NCI-H1417 treated with DMSO at 0.1 percent for 48 hours (cell line): ENCODE data around the gene GPR35.

Source experiments
- DNase-seq: peaks from one replicate; lab custom pipeline; 2025; lab: John Stamatoyannopoulos, UW

GPR35 gene

DNA sequence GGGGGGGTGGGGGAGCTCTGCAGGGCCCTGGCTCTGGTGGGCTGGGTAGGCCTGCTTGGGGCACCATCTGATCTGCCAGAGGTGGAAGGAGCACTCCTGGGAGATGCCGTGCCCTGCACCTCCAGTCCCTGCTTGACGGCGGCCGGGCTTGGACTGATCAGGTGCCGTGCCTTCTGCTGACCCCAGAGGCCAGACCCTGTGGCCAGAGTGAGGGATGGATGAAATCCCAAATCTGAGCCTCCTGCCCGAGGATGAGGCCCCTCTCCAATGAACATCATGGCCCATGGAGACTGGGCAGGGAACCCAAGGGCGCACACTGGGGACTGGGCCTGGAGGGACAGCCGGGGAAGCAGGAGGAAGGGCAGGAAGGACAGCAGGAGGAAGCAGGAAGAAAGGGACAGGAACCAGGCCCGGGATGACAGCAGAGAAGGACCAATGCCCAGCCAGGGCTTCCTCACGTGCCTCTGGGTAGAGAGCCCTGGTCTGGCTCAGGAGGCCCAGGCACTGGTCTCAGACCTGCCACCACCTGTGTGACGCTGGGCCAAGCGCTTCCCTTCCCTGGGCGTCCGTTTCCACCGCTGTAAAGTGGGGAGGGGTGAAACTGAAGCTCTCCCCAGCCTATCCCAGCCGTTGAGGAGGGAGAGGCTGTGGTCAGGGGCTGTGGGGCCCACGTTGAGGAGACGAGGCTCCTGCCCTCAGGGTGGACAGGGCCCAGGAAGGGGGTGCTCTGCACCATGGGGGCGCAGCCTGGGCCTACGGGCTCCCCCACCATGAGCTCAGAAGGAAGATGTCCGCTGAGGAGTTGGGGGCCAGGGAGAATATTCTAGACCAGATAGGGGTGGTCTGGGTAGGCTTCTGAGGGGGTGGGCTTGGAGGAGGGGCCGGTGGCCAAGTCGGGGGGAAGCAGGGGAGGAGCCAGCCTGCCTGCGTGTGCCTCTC is 1.0 kb upstream of the GPR35 start:
- no peak for DNase-seq

DNA sequence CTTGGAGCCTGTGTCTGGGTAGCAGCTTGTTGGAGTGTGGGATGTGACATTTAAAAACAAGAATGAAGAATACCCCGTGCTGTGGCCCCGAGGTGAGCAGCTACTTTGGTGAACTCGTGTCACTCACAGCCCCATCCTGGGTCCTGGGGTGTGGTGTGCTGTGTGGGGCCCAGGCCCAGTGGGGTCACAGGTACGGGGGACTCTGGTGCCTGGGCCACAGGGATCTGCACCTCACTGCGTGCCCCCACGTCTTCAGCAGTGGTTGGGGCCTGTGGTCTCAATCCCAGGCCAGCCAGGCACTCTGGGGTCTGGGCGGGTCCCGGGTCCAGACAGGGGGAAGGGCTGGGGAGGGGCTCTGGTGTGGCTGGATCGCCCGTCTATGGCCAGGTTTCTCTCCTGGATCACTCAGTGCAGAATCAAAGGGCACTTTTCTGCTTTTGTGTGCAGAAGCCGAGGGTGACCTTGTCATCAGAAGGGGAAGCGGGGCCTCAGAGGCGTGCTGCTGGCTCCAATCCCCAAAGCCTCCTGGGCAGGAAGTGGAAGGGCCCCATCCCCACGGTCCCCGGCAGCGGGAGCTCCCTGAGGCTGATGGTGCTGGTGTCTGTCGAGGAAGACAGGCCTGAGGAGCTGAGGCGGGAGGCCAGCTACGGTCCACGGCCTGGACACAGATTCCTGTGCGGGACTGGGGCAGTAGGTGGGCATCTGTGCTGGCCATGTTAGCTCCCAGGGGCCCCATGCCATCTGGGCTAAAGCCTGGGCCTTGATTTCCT is 1.4 kb downstream of the GPR35 start:
- no peak for DNase-seq

- DNase-seq: no peak
Measured at GRCh38 chr2:240627736-240628506, 2.6 kb downstream of the GPR35 start.

DNA sequence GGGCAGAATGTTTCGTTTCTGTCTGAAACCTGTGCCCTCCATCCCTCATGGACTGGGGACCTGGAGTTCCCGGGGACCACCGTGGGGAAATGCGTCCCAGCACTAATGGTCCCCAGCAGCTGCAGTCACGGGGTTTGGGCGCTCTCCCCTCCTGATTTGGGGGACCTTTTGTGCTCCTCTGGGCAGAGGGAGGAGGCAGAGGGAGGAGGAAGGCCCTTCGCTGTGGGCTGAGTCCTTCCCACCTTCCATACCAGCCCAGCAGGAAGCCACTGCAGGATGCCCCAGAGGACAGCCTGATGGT is 3.2 kb downstream of the GPR35 start:
- no peak for DNase-seq

DNA sequence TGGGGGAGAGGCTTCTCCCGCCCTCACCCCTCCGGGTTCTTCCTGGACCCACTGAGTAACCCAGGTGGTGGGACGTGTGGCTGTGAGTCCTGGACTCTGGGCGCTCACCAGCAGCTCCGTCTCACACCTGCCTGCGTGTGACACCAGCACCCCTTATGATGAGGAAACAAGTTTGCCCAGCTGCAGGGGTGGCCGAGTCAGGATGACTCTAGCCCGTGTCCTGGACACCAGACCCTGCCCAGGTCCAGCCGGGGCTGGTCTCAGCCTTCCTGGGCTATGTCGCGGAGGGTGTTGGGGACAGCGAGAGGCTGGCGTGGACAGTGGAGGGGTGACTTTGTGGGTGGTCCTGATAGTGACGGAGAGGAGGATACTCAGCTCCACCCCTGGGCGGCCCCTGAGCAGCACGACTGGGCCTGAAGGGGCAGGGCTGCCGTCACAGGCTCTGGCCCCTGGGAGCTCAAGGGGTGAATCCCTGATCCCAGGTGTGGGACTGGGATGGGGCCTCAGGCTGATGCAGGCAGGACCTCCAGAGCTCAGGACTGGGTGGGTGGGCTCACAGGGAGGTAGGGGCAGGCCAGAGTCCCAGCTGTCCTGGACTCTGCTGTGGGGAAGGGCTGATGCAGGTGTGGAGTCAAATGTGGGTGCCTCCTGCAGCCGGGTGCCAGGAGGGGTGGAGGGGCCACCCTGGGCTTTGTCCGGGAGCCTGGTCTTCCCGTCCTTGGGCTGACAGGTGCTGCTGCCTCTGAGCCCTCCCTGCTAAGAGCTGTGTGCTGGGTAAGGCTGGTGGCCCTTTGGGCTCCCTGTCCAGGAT is 3.7 kb downstream of the GPR35 start:
- no peak for DNase-seq

GRCh38 chr2:240629619-240629967 is 4.3 kb downstream of the GPR35 start:
- no peak for DNase-seq

DNA sequence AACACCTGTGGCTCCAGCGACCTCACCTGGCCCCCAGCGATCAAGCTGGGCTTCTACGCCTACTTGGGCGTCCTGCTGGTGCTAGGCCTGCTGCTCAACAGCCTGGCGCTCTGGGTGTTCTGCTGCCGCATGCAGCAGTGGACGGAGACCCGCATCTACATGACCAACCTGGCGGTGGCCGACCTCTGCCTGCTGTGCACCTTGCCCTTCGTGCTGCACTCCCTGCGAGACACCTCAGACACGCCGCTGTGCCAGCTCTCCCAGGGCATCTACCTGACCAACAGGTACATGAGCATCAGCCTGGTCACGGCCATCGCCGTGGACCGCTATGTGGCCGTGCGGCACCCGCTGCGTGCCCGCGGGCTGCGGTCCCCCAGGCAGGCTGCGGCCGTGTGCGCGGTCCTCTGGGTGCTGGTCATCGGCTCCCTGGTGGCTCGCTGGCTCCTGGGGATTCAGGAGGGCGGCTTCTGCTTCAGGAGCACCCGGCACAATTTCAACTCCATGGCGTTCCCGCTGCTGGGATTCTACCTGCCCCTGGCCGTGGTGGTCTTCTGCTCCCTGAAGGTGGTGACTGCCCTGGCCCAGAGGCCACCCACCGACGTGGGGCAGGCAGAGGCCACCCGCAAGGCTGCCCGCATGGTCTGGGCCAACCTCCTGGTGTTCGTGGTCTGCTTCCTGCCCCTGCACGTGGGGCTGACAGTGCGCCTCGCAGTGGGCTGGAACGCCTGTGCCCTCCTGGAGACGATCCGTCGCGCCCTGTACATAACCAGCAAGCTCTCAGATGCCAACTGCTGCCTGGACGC is 4.9 kb downstream of the GPR35 start:
- DNase-seq: no peak

DNA sequence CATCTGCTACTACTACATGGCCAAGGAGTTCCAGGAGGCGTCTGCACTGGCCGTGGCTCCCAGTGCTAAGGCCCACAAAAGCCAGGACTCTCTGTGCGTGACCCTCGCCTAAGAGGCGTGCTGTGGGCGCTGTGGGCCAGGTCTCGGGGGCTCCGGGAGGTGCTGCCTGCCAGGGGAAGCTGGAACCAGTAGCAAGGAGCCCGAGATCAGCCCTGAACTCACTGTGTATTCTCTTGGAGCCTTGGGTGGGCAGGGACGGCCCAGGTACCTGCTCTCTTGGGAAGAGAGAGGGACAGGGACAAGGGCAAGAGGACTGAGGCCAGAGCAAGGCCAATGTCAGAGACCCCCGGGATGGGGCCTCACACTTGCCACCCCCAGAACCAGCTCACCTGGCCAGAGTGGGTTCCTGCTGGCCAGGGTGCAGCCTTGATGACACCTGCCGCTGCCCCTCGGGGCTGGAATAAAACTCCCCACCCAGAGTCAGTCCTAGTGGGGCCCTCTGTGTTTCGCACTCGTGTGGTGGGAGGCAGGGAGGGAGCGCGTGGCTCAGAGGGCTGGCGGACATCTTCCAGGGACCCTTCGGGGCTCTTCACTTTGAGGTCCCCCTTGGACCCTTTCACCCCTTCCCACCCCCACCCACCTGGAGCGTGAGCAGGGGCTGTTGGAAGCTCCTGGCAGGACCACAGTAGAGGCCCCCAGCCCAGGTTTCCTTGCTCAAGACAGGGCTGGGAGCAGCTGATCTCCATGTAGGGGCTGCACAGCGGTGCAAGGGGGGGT is 5.7 kb downstream of the GPR35 start:
- DNase-seq: no peak

- no peak for DNase-seq
Measured at GRCh38 chr2:240631548-240632305, 6.4 kb downstream of the GPR35 start.

DNA sequence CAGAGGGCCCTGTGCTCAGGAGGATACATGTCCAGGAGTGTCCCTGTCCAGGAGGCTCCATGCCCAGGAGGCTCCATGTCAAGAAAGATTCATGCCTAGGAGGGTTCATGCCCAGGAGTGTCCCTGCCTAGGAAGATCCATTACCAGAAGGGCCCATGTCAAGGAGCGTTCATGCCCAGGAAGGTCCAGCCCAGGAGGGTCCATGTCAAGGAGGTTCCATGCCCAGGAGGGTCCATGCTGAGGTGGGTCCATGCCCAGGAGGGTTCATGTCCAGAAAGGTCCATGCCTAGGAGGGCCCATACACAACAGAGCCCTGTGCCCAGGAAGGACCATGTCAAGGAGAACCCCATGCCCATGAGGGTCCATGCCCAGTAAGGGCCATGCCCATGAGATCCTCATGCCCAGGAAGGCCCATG is 7.0 kb downstream of the GPR35 start:
- DNase-seq: no peak

- DNase-seq: no peak
Measured at GRCh38 chr2:240635121-240635997, 10.1 kb downstream of the GPR35 start.

GRCh38 chr2:240635998-240636547 is 10.8 kb downstream of the GPR35 start:
- no peak for DNase-seq

DNA sequence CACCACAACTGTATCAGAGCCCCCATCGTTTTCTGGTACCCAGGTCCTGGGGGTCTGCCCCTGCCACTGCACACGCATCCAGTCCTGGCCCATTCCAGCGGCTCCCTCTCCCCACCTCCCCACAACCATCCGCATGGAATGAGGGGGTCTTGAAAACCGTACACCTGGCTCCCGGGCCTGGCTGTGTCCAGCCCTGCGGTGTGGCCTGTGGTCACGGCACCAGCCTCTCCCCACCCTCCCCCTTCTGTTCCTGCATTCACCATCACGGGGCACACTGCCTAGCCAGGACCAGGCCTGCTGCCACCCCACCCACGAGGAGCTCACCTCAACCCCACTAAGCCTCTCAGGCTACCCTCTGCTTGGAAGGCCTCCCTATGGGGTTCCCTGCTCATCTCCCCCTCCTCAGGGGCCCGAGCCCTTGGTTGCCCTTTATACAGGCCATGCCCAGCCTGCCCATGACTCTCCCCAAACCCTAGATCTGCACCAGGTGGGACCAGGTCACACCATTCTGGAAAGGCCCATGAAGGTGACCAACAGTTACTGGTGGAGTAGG is 11.4 kb downstream of the GPR35 start:
- no peak for DNase-seq

DNA sequence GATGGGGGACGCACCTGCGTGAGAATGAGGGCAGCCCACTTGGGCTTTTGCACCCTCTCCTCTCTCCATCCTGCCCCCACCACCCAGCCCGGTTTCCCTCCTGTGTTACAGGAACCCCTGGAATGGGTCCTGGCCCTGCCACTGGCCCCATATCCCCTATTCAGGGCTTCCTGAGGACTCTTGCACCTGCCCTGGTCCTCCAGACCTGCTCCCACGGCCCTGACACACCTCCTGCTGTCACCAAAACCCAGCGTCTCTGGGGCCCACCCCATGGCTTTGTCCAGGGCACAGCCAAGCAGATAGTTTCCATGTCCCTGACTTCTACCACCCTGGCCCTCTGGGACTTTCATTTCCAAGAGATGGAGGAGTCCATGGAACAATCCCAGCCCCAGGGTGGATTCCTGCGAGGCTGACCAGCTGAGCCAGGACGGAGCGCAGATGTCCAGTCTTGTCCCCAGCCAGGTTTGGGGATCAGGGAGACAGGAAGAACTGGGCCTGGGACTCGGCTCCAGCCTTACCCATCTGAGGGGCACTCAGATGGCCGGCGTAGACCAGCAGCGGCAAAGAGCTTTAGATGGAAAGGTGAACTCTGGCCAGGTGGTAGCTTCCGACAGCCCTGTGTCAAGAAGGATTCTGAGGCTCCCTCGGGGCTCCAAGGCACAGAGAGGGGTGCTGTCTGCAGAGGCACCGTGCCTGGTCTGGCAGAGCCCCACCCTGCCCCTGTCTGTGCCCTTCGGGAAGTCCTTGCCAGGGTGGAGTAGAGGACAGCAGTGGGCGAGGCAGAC is 12.0 kb downstream of the GPR35 start:
- no peak for DNase-seq

GRCh38 chr2:240637901-240638345 is 12.6 kb downstream of the GPR35 start:
- DNase-seq: no peak

- DNase-seq: no peak
Measured at GRCh38 chr2:240638512-240639160, 13.4 kb downstream of the GPR35 start.
